SH-SY5Y (cell line): ENCODE data around the gene SLC6A4.

ENCODE experiments used
- GATA2 ChIP-seq: IDR thresholded peaks from 2 replicates; pipeline ENCODE4 v1.6.1; 2011; ENCODE audit warnings: mild to moderate bottlenecking, low read depth, low read length
- GATA3 ChIP-seq: IDR thresholded peaks from 2 replicates; pipeline ENCODE4 v1.6.1; 2011; ENCODE audit warnings: low read depth, mild to moderate bottlenecking, low read length, moderate library complexity

GRCh38 chr17:30151471-30151870 lies 84.0 kb downstream of the SLC6A4 start:
- no peak for TF ChIP-seq GATA2
- TF ChIP-seq GATA3, result no peak
